Heart left ventricle (tissue), 13 donors: Measurements from ENCODE around the gene DFFB.

ENCODE experiments used
- POLR2A ChIP-seq, 2 donors: fragments of 450-650 bp; IDR thresholded peaks; one replicate each; pipeline ENCODE4 v1.6.1; 2017; ENCODE audit warnings: antibody characterized with exemption in 2 of 2, mild to moderate bottlenecking in 2 of 2, moderate library complexity in 2 of 2
- TF ChIP-seq, protein P1 (sequence below), 12 donors: fragments of 200-600 bp; sonication (generic) in 4 of 12; IDR thresholded peaks; one replicate each; pipeline versions ENCODE4 v1.5.0 to v1.8.0; 2018 to 2022; ENCODE audit warnings: antibody characterized with exemption in 12 of 12, mild to moderate bottlenecking in 5 of 12
- donor health status: ischemic (EF 13 %, LVEDD 7.1; RV severe dilation, severe dysfunction).
- donor health status: DM: no; HTN: yes; CAD: no.
- donor health status: DM: no; HTN: no; CAD: no.
- donor health status: ischemic (EF 25% LVEDD 6.9; RV normal size, moderate dysfunction).
- donor health status: ischemic (EF 25% LVEDD 5.7; RV mildly dilated, moderate dysfunction).
- donor health status: ischemic (EF 35%, LVEDD 5.7; RV mildly dilated, moderate dysfunction).
- donor health status: nonischemic (EF 11% LVEDD 7.7; RV severe dilation, severe dysfunction).
- donor health status: DM: yes; HTN: yes; CAD: no.
- donor health status: PGD.
- donor health status: ischemic (EF 29% LVEDD 5.4; RV normal size, mild dysfunction).
- donor health status: nonischemic (EF 23%, LVEDD 6.1; RV moderate dilation, normal function).

DNA sequence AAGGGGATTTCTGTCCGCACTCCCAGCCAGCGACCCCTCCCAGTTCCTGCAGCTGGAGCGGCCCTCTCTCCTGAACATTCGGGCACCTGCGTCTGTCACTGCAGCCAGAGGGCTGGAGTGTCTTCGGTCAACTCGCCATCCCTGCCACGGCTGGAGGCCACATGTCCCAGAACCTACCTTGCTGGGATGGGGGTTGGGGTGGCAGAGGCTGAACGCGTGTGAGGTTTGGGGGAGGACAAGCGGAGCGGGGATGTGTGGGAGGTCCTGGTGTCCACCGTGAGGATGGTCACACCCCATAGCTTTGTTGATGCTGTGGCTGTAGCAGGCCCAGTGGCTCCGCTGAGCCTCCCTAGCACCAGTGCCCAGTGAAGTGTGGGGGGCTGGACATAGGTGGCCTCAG lies 57.6 kb downstream of the DFFB start:
- TF ChIP-seq, protein P1, sequence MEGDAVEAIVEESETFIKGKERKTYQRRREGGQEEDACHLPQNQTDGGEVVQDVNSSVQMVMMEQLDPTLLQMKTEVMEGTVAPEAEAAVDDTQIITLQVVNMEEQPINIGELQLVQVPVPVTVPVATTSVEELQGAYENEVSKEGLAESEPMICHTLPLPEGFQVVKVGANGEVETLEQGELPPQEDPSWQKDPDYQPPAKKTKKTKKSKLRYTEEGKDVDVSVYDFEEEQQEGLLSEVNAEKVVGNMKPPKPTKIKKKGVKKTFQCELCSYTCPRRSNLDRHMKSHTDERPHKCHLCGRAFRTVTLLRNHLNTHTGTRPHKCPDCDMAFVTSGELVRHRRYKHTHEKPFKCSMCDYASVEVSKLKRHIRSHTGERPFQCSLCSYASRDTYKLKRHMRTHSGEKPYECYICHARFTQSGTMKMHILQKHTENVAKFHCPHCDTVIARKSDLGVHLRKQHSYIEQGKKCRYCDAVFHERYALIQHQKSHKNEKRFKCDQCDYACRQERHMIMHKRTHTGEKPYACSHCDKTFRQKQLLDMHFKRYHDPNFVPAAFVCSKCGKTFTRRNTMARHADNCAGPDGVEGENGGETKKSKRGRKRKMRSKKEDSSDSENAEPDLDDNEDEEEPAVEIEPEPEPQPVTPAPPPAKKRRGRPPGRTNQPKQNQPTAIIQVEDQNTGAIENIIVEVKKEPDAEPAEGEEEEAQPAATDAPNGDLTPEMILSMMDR (IDR thresholded peaks at IDR 0.05): no peak
- no peak for TF ChIP-seq POLR2A (IDR thresholded peaks at IDR 0.05)
